Measurements from ENCODE around the gene MRPL50.

MRPL50 gene

GRCh38 chr9:101342595-101342994 is 55.8 kb downstream of the MRPL50 start:
- H3K27ac ChIP-seq (replicated peaks): no peak overlapping the region
- peaks cover 3% of the 10 kb centered on the region for H3K27me3 ChIP-seq (ENCODE audit: insufficient read depth, poor library complexity, severe bottlenecking)
- TF ChIP-seq REST (IDR thresholded peaks at IDR 0.05; ENCODE audit: insufficient replicate concordance, low read depth): no peak
- TF ChIP-seq CTCF (IDR thresholded peaks at IDR 0.05; ENCODE audit: insufficient read depth, low read length): no peak
- TF ChIP-seq GABPA (IDR thresholded peaks at IDR 0.05; ENCODE audit: low read depth): no peak
- no peak for TF ChIP-seq SPI1 (IDR thresholded peaks at IDR 0.05; ENCODE audit: borderline replicate concordance, low read depth)
- TF ChIP-seq POLR2AphosphoS5 (IDR thresholded peaks at IDR 0.05; ENCODE audit: low read depth): no peak
- no peak overlapping the region for H3K4me3 ChIP-seq (replicated peaks; ENCODE audit: insufficient read depth, low read length)
- no peak for DNase-seq (ENCODE audit: low read depth in 1 of 2, low spot score in 1 of 2)

GRCh38 chr9:101341958-101342357 is 56.5 kb downstream of the MRPL50 start:
- no peak for DNase-seq (ENCODE audit: low read depth in 1 of 2, low spot score in 1 of 2)
- Histone ChIP-seq H3K27ac (replicated peaks) (no peak overlapping the region), H3K27me3 (ENCODE audit: insufficient read depth, poor library complexity, severe bottlenecking) (peaks cover 3% of the 10 kb centered on the region), H3K4me3 (replicated peaks; ENCODE audit: insufficient read depth, low read length) (no peak overlapping the region)
- TF ChIP-seq REST (IDR thresholded peaks at IDR 0.05; ENCODE audit: insufficient replicate concordance, low read depth): no peak
- no peak for TF ChIP-seq POLR2AphosphoS5 (IDR thresholded peaks at IDR 0.05; ENCODE audit: low read depth)
- no peak for TF ChIP-seq GABPA (IDR thresholded peaks at IDR 0.05; ENCODE audit: low read depth)
- no peak for TF ChIP-seq CTCF (IDR thresholded peaks at IDR 0.05; ENCODE audit: insufficient read depth, low read length)
- TF ChIP-seq SPI1 (IDR thresholded peaks at IDR 0.05; ENCODE audit: borderline replicate concordance, low read depth): no peak
